Muscle of back (tissue), 11 donors: ENCODE measurements around the gene MYPN. TPM values are rescaled to one million over a fixed set of nuclear protein-coding genes. Genes with fewer than 3 reads are reported as not detected.
"Not testable (repeated sequence)": the region's sequence is repeated elsewhere in the genome, so short reads cannot be mapped to it uniquely, and the experiment has no call there.

ENCODE experiments used
- DNase-seq, 3 donors: peaks; one replicate each; pipeline versions ENCODE4 v3.0.0 to v3.0.0-alpha.2; 2013
- polyA plus RNA-seq, 10 donors: library from polyadenylated mRNA; unstranded; fragments of 120-200 nt; gene quantifications; one replicate each; pipeline ENCODE4 v1.2.1, GENCODE V29; 2013; ENCODE audit not compliant: insufficient read length in 10 of 10

MYPN gene
- polyA plus RNA-seq, 10 donors = 35.6 to 101 (median 69.4) TPM

DNA sequence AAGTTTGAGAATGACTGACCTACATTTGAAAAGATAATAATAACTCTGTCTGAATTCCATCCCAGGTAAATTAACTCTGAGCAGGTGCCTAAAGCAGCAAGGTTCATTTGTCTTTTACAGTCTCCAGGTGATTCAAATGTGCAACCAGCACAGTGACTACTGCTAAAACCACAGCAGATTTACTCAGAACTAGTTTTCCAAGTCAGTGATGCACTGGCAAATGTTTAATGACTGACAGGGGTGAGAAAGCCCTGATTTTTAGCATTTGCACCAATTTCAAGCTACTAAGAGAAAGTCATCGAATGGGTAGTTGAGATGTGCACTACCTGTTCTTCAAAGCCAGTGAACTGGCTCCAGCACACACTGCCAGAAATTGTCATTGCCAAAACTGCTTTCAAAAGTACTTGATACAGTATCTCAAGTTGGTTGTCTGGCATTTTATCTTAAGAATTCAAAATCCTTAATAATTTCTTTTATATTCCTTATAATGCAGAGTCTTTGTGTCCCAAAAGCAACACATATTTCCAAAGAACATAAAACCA lies 62.3 kb downstream of the MYPN start:
- DNase-seq = no peak

DNA sequence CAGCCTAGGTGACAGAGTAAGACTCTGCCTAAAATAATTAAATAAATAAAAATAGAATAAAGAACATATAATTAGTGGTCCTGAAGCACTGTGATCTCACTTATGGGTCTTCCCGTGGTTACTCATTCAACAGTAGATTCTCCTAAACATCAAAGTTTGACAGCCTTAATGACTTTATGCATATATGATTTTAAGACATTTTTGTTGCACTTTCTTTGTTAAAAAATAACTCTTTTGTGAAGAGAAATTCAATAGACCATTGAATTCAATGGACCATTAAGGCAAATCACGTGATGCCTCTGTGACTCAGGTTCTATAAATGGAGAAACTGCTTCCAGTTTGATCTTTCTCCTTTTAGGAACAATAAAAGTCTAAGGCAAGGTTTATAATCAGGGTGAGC lies 63.0 kb downstream of the MYPN start:
- DNase-seq = no peak

DNA sequence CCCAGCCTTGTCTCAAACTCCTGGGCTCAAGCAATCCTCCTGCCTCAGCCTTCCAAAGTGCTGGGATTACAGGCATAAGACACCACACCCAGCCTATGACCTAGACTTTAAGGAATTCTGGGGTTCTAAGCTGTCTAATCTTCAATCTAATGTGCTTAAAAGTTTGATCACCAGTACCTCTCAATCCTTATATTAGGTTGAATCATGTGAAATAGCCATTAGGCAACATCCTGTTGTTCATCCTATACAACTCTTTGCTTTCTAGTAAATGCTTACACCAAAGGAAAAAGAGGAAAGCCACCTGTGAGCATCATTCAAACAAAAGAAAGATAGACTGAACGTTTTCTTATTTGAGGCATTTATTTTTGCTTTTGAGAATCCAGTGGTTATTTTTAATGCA lies 66.7 kb downstream of the MYPN start:
- no peak for DNase-seq

DNA sequence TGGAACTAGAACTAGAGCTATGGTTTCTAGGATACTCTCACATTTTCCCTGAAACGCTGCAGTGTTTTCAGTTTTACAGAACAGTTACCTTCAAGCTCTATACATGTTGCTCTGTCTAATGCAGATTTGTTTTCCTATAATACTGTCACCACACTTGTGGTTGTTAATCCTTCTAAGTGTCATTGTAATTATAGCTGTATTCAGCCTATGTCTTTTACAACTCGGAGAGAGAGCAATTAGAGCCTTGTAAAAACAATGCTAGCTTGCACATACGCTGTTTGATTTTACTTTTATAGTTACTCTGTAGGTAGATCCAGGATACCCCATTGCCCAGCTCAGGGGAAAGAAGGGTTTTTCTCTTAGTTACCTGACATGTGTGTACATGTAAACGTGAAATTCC lies 67.5 kb downstream of the MYPN start:
- no peak for DNase-seq

DNA sequence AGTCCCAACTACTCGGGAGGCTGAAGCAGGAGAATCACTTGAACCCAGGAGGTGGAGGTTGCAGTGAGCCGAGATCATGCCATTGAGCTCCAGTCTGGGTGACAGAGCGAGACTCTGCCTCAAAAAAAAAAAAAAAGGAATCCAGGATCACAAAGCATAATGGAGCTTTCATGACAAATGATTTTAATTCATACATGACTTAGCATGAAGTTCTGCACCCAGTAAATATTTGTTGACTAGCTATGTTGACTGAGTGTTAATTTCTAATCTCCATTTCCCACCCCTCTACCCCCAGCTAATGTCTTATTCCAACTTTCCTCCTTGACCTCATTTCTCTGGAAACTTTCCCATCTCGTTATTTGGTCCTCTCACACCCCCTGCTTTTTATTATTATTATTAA lies 69.3 kb downstream of the MYPN start:
- no peak for DNase-seq

DNA sequence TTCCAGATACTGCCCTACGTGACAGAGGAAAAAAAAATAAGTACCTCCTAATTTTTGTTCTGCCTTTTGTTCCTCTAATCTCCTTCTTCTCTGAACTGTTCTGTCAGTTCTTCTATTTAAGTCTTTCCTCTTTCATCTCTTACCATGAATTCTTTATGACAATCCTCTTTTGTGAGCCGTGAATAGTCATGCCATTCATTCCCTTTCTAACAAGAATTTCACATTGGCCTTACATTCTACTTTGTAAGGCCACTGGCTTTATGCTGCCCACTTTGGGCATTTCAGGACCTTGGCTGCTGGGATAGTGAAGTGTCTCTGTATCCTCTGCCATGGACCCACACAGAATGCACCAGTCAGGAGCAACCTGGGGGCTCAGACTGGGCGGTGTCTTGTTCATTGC lies 69.7 kb downstream of the MYPN start:
- no peak for DNase-seq

- DNase-seq = no peak
Observed at GRCh38 chr10:68180490-68180889, 71.2 kb downstream of the MYPN start.

- peak; percentile 14 to 37 (median 18) for DNase-seq
Observed at GRCh38 chr10:68184546-68184945, 75.3 kb downstream of the MYPN start.

DNA sequence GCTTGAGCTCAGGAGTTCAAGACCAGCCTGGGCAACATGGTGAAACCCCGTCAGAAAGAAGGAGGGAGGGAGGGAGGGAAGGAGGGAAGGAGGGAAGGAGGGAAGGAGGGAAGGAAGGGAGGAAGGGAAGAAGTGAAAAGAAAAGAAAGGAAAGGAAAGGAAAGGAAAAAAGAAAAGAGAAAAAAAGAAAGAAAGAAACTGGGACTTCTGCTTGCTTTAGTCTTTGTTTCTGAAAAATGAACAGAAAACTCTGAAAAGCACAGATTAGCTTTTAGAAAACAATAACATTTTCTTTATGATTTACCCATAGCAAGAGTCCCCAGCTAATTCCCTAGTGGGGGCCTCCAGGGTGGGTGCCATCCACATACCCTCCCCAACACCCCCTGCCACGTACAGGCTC lies 75.8 kb downstream of the MYPN start:
- no peak for DNase-seq

DNA sequence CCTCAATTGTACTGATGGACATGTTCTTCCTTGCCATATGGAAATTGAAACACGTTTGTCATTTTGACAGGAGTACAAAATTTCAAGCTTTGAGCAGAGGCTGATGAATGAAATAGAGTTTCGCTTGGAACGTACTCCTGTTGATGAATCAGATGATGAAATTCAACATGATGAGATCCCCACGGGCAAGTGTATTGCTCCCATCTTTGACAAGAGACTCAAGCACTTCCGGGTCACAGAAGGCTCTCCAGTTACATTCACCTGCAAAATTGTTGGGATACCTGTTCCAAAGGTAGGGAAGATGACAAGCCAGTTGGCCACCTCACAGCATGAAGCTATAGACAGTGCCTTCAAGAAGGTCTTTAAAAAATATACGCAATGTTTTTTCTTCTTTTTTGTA lies 79.5 kb downstream of the MYPN start:
- no peak for DNase-seq

- no peak for DNase-seq
Observed at GRCh38 chr10:68192113-68192512, 82.8 kb downstream of the MYPN start.

DNA sequence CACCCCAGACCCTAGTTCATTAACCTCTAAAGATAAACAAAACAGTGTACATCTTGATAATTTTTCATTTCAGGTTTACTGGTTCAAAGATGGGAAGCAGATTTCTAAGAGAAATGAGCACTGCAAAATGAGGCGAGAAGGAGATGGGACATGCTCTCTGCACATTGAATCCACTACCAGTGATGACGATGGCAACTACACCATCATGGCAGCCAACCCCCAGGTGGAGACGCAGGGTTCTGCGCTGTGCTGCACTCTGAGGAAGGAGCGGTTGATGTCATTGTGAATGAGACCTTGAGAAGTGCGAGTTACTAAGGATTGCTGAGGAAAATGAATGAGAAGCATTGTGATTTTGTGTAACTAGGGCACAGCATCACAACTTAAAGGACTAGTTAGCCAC lies 85.0 kb downstream of the MYPN start:
- no peak for DNase-seq

DNA sequence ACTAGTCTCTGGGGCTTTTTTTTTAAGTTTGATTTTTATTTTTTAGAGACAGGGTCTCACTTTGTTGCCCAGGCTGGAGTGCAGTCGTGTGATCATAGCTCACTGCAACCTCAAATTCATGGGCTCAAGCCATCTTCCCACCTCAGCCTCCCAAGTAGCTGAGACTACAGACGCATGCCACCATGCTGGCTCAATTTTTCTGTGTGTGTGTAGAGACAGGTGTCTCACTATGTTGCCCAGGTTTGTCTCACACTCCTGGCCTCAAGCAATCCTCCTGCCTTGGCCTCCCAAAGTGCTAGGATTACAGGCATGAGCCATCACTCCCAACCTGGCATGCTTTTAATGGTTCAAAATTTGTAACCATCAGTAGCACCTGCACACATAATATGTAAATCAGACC lies 86.5 kb downstream of the MYPN start:
- DNase-seq = not testable (repeated sequence)

DNA sequence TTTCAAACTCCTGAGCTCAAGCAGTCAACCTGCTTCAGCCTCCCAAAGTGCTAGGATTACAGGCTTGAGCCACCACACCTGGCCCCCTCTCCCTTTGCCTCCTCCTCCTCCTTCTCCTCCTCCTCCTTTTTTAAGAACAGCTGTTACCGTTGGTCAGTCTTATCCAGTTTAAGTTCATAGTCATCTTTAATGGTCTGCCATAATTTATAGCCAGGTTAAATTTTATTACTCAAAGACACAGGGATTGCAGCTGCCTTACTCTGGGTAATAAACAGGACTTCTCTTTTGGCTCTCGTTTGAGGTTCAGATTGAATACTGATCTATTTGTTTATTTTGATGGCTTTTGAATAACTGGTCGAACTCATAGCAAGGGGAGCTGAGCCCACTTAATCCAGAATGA lies 87.4 kb downstream of the MYPN start:
- no peak for DNase-seq

GRCh38 chr10:68202960-68203353 lies 93.7 kb downstream of the MYPN start:
- DNase-seq = no peak

DNA sequence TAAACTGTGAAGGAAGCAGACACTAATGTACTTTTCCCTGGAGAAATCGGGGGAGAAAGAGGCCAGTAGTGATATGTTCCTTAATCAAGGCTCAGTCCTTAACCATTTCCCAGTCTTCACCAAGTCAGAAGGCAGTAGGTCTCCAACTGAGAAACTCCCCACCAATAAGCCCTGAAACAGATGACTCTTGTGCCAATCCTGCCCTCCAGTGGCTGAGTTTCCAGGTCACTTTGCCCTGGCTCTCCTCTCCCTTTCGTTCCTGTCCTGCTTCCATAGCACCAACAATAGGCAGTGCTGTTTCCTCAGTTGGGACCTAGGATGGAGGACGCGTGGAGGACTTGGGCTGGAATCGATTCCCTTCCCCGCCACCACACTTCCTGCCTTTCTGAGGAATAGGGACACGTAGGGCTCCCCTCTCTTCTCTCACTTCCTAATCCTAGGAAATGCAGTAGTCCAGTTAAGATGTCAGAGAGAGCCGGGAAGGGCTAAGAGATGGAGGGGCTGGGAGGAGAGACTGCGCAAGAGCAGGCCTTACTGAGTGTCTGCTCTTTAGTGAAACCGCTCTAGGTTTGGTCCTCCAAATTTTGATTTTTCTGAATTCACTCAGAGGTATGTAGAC lies 99.2 kb downstream of the MYPN start:
- DNase-seq = peak in 2 of 3 donors; percentile 27 to 28

GRCh38 chr10:68211669-68212068 lies 102.4 kb downstream of the MYPN start:
- no peak for DNase-seq

- DNase-seq = peak in 1 of 3 donors; percentile 44
Observed at GRCh38 chr10:68212721-68213352, 103.5 kb downstream of the MYPN start.

GRCh38 chr10:68218786-68219185 lies 109.5 kb downstream of the MYPN start:
- DNase-seq = no peak

- DNase-seq = no peak
Observed at GRCh38 chr10:68221196-68221595, 111.9 kb downstream of the MYPN start.

DNA sequence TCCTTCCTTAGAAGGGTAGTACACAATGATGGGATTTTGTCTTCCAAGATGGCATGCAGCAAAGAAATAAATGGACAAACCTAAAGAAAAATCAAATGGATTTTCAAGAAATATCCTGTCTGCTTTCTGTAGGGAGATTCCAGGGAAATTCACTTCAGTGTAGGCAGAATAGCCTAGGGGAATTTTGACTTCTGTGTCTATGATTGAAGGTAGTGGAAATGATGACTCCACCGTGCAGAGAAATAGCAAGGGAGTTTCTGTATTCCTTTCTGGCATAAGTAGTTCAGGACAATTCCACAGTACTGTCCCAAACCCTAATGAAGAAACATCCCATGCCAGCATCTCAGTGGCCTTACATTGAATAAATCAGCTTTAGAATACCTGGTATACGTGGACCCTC lies 113.1 kb downstream of the MYPN start:
- no peak for DNase-seq

- no peak for DNase-seq
Observed at GRCh38 chr10:68223535-68224165, 114.4 kb downstream of the MYPN start.

DNA sequence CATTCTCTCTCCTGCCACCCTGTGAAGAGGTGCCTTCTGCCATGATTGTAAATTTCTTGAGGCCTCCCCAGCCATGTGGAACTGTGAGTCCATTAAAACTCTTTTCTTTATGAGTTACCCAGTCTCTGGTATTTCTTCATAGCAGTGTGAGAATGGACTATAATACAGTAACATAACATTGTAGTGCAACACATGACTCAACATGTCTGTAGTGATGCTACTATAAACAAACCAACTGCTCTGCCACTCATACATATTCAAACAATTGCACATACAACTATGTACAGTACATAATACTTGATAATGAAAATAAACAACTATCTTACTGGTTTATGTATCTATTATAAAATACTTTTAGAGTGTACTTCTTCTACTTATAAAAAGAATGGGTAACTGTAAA lies 115.5 kb downstream of the MYPN start:
- no peak for DNase-seq
